Measurements from ENCODE around the gene WDCP. TPM values are rescaled to one million over a fixed set of nuclear protein-coding genes. Genes with fewer than 3 reads are reported as not detected.

Gene WDCP
- total and polyA plus RNA-seq, 7 donors = 1.2 to 10.0 (median 3.7) TPM

- intact Hi-C loops (cut with DNase I) = no loop called here
Observed at GRCh38 chr2:24008672-24009366, 38.4 kb downstream of the WDCP start.

GRCh38 chr2:24007693-24008092, 39.5 kb downstream of the WDCP start:
- no peak for TF ChIP-seq POLR2A (IDR thresholded peaks at IDR 0.05)
- no peak for TF ChIP-seq CTCF (IDR thresholded peaks at IDR 0.05)
- TF ChIP-seq EP300 (IDR thresholded peaks at IDR 0.05) = no peak
- no peak for TF ChIP-seq POLR2AphosphoS5 (IDR thresholded peaks at IDR 0.05)
- no peak overlapping the region for H3K27ac ChIP-seq
- peaks cover 13 to 37% (median 14%) of the 10 kb centered on the region in 3 donors for H3K27me3 ChIP-seq
- H3K36me3 ChIP-seq = no peaks in the 10 kb centered on the region
- no peak for DNase-seq
- peaks cover 0 to 13% (median 11%) of the 10 kb centered on the region in 4 donors for H3K4me1 ChIP-seq
- H3K4me3 ChIP-seq = no peak overlapping the region
- H3K9me3 ChIP-seq = no peaks in the 10 kb centered on the region
- intact Hi-C loops (cut with DNase I) = no loop called here

More at GRCh38 chr2:24008672-24009366, 38.4 kb downstream of the WDCP start:
- Histone ChIP-seq H3K4me1 (peaks cover 0 to 13% (median 11%) of the 10 kb centered on the region in 4 donors), H3K9me3 (no peaks in the 10 kb centered on the region), H3K27me3 (peaks cover 13 to 40% (median 14%) of the 10 kb centered on the region in 3 donors), H3K27ac (no peak overlapping the region), H3K36me3 (no peaks in the 10 kb centered on the region), H3K4me3 (no peak overlapping the region)
- DNase-seq = no peak
- TF ChIP-seq POLR2AphosphoS5 (IDR thresholded peaks at IDR 0.05) (no peak), CTCF (IDR thresholded peaks at IDR 0.05) (no peak), POLR2A (IDR thresholded peaks at IDR 0.05) (no peak), EP300 (IDR thresholded peaks at IDR 0.05) (no peak)
- 75 to 85% methylated on average over 13 of the region's 13 CpGs for WGBS, 2 donors

GRCh38 chr2:23994567-23994966, 52.6 kb downstream of the WDCP start:
- WGBS, 2 donors = 46 to 67% methylated on average over 1 of the region's 1 CpG
- Histone ChIP-seq H3K4me1 (no peaks in the 10 kb centered on the region), H3K27me3 (no peaks in the 10 kb centered on the region), H3K9me3 (no peaks in the 10 kb centered on the region), H3K36me3 (peaks cover 0 to 9% (median 2%) of the 10 kb centered on the region in 4 donors), H3K4me3 (no peak overlapping the region), H3K27ac (no peak overlapping the region)
- intact Hi-C loops (cut with DNase I) = no loop called here
- TF ChIP-seq POLR2A (IDR thresholded peaks at IDR 0.05) = no peak
- no peak for DNase-seq

- H3K27ac ChIP-seq = no peak overlapping the region
Observed at GRCh38 chr2:23993736-23994269, 53.4 kb downstream of the WDCP start.

More at GRCh38 chr2:23993736-23994269, 53.4 kb downstream of the WDCP start:
- no peaks in the 10 kb centered on the region for H3K4me1 ChIP-seq
- TF ChIP-seq POLR2AphosphoS5 (IDR thresholded peaks at IDR 0.05) (no peak), EP300 (IDR thresholded peaks at IDR 0.05) (no peak), CTCF (IDR thresholded peaks at IDR 0.05) (no peak), POLR2A (IDR thresholded peaks at IDR 0.05) (no peak)
- intact Hi-C loops (cut with DNase I) = no loop called here
- peaks cover 0 to 5% (median 2%) of the 10 kb centered on the region in 4 donors for H3K36me3 ChIP-seq
- WGBS, 2 donors = 95 to 97% methylated on average over 8 of the region's 8 CpGs
- H3K9me3 ChIP-seq = no peaks in the 10 kb centered on the region
- DNase-seq = no peak
- no peak overlapping the region for H3K4me3 ChIP-seq
- no peaks in the 10 kb centered on the region for H3K27me3 ChIP-seq
